DMS153 (cell line): ENCODE results near the gene AGAP1.

Experiments
- DNase-seq: peaks from one replicate; lab custom pipeline; 2025; lab: John Stamatoyannopoulos, UW

Gene AGAP1

DNA sequence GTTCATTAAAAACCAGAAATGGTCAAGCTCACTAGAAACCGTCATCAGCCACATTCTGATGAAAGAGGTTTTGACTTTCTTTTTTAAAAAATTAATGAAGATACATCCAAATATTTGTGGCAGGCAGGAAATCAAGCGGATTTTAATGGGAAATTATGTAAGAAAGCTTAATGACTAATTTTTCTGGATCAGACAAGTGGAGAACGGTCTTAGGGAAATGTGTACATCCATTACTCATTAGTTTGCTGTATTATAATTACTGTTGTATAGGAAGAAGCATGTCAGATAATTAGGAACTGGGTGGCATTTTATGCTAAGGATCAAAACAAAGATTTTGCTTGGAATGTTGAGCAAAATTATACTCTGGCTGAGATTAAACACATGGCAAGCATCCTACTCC is 39.4 kb downstream of the AGAP1 start:
- no peak for DNase-seq

DNA sequence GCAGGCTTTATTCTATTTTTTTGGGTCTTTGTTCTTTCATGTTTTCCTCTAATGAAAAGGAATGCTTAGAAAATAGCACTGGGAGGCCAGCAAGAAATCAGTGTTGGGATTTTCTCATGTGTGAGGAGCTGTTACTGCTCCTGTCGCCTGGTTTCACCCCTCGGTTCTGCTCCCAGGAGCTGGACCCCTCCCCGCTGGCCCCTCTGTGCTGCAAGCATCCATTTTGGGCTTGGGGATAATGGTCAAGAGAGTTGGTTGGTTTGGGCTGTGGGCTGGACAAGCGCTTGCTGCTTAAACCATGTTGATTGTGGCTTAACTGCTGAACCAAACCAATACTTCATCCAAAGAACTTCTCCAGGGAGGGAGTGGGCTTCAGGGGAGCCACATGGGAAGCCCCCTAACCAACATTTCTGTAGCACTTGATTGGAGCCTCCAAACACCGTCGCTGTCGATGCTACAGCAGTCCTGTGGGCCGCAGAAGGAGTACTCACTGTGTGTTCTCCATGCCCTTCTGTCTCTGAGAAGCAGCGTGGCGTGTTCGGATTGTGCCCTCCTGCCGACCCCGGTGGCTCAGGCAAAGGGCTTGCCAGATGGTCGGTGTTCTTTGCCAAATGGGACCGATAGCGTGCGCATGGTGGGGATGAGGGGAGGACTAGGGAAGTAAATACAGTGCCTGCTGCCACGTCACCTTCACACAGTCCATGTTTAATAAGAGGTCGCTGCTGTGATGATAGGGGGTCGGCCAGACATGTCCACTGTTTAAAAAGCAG is 40.0 kb downstream of the AGAP1 start:
- DNase-seq: no peak

DNA sequence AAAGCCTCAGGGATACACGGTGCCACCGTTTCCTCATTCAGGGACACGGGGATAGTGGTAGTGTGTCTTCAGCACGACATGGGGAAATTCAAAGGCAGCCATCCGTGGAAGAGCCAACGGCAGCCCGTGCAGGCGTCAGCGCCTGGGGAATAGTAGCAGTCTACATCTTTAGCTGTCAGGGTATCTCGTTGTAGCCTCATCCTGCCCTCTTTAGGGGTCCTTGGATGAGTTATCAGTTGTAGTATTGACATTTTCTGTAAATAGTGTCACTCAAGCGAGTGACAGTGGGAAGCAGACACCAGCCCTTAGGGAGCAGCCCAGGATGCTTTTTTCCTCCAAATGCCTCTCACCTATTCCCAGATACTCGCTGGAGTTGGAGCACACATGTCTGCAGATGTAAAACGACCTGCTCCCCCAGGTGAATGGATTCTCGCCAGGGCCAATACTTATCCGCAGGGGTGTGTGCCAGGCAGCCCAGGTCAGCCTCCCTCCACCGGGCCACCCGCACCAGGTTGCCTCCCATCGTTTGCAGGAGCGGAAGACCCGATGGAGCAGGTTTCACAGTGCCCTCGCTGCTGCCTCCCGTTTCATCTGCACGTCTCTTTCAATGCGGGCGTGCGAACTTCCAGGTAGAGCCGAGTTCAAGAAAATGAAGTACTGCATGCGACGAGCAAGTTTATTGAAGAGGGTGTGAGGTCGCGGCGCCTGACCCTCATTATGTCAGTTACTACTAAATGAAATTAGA is 41.0 kb downstream of the AGAP1 start:
- no peak for DNase-seq

DNA sequence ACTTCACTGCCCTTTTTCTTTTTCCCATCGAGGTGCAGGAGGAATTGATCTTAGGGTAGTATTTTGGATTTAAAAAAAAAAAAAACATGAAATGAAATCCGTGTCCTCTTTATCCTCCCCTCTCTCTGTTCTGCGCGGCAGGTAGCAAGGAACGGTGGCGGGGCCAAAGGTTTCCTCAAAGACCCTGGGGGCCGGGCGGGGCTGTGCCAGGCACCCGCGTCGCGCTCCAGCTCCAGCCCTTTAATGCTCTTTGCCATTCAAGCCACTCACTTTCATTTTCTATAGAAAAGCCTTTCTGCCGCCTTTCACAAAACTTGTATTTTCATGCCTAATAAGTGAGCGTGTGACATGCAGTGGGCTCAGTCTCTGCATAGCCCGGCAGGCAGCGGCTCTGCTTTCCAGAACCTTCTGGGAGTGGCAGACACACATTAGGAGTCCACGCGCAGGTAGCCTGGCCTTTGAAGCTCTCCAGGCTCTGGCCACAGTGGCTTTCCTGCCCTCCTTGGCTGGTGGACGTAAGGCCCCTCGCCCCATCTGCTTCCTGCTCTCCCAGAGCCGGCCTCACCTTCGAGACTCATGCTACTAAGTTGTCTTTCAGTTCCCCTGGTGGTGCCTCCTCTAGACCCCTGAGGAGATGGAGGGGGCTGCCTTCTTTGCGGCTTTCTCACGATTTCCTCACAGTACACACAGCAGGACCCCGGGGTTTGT is 41.7 kb downstream of the AGAP1 start:
- no peak for DNase-seq

DNA sequence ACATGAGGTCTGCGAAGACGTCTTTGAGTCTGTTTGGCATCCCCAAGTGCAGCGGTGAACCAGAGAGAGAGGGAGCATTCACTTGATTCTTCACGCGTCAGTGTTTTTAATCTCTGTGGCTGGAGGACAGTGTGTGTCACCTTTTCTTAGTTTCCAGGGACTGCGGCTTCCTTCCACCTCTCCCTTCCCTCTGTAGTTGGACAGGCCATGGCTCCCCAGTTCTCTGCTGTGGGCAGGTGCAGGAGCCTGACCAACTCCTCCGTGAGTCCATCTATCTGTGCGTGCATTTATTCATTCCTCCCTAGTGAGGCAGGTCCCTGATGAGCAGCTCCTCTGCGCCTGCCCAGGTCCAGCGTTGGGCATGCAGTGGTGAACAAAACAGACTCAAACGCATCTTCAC is 42.9 kb downstream of the AGAP1 start:
- DNase-seq: no peak

DNA sequence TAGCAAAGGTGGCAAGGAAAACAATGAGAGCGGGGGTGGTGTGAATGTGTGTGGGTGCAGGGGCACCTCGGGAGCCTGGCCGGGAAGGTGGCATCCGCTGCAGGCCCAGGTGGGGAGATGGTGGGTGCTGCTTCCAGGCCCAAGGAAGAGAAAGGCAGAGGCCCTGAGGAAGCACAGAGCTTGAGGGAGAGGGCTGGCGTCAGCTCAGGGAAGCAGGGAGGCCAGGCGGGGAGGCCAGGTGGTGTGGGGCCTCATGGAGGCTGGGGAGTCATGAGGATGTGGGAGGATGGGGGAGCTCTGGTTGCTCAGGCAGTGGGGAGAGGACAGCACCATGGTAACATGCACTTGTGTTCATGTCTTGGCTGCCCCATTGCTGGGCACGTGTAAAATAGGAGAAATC is 43.3 kb downstream of the AGAP1 start:
- DNase-seq: no peak

DNA sequence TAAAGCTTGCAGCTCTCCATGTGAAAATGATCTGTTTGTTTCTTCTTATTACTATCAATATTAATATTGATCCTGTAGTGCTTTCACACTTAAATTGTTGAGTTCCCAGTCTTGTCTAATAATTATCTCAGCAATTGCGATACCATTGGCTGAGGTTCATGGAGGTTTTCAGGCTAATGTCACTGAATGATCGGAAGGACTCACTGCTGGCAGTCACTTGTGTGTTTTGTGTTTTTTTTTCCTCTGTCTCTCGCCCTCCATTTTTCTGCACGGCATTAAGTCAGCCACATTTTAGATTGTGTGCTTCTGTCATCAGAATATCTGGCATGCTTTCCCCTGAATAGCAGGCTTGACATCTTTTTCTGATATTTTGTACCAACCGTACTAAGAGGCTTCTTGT is 43.7 kb downstream of the AGAP1 start:
- no peak for DNase-seq

DNA sequence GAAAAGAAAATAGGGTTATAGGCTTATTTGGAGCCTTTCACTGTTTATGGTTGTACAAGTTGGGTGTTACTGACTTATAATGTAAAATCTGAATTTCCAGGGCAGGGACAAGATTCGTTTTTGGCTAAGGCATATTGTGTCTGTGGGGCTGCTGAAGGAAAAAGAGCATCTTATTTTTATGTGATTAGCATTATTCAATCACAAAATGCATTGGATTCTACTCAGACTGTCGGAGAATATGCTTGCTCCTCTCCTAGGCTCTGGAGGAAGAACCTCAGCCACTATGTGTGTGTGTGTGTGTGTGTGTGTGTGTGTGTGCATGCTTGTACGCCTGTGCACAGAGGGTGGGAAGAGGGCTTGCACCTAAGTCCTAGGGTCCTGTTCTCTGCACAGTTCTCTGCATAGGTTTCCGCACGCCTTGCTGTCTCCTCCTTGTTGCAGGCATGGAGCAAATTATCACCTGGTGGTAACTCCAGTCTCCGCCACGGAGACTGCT is 44.3 kb downstream of the AGAP1 start:
- no peak for DNase-seq

DNA sequence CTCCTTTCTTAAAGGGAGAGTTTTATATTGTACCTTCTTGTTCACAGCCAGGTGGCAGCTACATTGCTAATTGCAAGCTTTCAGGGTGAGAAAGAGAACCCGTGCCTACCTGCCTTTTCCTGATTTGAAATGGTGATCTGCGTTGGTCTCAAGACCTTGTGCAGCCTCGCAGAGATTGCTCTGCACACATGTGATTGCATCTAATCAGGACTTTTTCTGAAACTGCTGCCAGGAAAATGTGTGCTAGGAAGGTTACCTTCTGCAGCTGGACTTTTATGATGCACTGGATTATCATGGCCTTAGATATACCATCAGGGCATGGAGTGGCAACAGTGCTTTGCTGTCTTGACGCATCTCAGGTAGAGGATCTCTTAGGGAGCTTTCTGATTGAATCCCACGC is 45.1 kb downstream of the AGAP1 start:
- no peak for DNase-seq

DNA sequence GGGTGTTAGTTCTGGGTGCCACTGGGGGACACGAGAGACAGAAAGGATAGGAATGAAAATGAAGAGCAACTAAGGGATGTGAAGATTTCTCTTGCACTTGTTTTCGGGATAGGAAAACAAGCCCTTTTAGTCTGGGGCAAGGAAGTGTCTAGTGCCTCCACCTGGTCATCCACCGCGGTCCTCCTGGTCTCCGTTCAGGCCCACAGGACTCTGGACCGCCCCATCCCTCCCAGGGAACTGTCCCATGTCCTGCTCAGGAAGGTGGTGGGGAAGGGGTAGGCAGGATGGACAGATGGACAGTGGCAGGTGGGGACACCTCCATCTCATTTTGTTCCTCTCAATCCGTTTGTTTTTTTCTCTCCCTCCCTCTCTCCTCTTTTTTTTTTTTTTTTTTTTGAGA is 45.9 kb downstream of the AGAP1 start:
- DNase-seq: no peak

DNA sequence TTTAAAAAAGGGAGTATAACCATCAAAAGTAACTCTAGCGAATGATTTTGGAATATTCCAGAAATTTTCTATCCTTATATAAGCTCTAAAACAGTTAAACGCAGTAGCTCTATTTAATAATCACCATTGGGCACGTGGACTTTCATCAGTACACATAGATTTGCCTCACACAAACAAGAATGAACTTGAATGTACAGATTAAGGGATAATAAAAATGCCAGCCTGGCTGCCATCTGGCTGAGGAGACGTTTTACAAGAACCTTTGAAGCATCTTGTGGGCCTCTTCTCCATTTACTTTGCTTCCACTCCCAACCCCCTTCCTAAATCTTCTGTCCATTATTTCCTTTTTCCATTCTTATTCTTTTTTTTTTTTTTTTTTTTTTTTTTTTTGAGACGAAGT is 47.2 kb downstream of the AGAP1 start:
- DNase-seq: no peak

DNA sequence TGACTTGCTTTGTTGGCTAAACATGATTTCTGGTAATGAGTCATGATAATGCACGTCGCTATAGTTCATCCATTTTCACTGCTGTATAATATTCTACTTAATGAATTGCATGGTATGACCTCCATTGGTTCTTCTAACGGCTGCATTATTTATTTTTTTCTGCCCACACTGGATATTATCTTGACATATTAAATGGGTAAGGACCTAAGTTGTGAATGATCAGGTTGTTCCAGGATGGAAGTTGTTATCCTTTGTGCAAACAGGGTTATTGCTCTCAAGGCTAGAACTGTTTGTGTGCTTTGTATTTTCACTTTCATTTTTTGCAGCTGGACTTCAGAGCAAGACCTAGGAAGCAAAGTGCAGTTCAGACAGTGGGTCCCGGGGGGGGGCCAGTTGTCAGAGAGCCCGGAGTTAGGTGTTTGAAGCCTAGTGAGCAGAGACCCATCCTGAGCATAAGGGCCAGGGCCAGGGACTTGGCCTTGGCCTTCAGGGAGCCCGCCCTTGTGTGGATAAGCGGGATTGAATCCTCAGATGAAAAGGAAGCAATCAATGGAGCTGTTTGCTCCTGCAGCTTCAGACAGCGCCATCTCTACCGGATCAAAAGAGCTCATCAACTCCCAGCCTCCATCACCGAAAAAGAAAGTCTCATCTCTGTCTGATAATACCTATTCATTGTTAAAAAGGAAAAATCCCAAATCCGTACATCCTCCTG is 48.2 kb downstream of the AGAP1 start:
- DNase-seq: peak; percentile 23

DNA sequence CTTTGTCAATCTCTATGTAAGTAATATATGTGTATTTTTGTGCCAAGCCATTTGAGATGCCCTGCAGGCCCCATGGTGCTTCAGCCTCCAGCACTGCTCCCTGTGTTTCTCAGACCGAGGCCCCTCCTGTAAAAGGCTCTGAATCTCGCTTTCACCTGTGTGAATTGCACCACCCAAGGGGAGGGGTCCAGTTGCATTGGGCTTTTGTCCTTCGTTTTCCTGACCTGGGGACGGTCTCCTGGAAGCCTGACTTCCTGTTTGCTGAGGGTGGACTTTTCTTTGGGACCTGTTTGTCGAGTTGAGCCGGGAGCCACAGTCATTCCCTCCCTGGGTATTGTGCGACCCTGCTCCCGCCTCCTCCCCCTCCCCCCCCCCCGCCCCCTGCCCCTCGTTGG is 48.9 kb downstream of the AGAP1 start:
- DNase-seq: peak; percentile 89

DNA sequence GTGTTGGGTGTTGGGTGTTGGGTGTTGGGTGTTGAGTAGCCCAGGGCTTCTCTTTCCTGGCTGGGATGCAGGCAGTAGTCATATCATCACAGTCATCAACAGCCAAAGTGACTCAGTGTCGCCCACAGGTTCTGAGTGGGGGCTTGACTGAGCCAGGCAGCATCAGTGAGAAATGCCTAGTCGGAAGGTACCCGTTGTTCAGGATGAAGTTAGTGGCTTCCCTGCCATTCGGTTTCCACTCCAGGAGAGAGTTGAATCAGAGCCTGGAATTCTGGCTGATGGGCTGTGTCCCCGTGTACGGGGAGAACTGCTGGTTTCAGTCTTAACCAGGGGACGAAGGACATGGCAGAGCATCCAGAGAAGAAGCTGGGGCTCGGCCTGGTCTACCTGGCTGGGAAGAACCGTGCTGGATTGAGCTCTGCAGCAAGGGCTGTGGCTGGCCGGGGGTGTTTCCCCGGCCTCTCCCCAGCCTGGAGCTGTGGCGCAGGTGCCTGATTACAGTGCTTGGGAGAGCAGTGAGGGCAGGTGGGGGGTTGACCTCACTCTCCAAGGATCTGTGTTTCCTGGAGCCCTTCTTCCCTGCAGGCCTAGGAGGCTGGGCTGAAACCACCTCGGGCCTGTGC is 49.4 kb downstream of the AGAP1 start:
- no peak for DNase-seq

DNA sequence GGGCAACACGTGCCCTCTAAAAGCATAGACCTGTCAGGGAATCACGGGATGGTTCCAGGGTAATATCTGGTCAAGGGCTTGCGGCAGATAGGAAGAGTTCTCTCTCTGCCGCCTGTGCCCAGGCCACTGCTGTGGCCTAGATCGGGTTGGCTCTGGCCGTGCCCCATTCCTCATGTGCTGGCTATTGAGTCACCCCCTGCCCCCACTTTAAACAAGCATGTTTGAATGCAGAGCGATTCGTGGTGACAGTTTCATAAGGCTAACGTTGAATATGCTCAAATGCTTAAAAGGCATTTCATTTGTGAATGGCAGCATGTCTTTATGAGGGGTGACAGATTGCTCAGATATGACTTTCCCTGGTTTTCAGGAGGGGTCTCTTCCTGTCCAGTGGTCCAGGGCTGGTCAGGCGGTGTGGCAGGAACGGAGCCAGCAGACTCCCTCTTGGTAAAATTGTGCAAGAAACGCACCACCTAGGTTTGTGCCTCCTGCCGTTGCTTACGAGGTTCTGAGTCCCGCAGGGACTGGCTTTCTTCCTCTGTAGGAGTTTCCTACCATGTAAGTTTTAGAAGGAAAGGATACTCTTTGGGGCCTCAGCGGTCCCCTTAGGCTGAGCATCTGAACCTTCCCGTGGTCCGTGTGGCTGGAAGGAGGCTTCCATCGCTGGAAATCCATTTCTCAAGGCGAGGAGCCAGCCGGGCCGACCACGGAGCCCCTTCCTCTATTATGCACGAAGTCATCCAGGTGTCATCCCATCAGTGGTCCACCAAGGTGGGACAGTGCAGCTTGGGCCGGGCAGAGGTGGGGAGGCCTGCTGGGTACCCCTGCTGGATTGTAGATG is 50.2 kb downstream of the AGAP1 start:
- no peak for DNase-seq

DNA sequence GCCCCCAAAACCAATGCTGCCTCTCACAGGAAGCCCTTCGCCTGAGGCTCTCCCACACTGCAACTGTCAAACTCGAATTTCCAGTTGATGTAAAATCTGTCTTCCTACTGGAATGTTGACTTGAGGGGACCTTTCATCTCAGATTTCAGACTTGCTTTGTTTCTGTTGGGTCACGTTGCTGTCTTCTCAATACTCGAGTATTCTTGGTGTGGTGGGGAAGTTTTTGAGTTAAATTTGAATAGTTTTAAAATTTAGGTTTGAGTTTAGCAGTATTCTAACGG is 50.8 kb downstream of the AGAP1 start:
- DNase-seq: no peak

DNA sequence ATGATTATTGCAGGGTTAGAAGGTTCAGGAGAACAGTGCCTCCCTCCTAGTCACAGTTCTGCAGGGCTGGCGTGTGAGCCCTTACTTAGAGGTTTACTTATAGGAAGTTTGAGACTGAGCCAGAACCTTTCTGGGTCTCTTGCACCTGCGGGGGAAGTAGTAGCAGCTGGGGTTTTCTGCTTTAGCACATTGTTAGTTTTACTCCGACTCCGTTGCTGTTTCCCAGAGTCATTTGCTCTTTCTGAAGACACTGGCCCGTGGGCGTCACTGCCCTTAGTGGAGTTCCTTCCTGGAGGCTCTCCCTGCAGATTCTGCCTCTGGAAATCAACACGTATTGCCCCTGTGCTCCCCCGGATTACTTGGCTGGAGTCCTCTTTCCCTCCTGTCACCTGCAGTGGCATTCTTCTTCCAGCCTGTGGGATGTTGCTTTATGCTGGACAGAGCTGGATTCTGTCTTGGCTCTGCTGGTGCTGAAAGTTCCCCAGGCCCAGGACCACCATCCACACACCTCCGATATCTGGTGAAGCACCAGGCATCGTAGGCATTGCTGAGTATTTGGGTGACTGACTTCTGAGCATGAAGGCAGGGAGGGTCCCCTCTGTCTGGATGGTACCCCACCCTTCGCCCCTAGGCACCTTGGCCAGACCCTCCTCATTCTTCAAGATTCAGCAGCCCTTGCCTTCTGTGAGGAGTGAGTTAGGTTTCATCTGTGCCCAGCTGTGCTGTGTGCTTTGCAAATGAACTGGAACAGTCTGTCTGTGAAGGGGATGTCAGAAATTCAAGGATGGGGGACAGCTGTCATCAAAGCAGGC is 51.7 kb downstream of the AGAP1 start:
- no peak for DNase-seq

DNA sequence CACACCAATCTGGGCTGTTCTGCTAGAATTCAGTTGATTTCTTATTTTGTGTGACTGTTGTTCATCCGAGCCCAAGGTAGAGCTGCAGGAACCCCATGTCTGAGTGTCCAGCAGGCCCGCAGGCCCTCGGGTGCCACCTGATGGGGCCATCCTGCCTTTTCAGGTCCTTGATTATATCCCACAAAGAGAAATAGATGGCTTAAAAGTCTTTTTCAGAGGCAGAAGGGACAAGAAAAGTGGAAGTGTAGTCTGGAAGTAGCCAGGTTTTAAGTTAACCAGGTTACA is 52.2 kb downstream of the AGAP1 start:
- no peak for DNase-seq

DNA sequence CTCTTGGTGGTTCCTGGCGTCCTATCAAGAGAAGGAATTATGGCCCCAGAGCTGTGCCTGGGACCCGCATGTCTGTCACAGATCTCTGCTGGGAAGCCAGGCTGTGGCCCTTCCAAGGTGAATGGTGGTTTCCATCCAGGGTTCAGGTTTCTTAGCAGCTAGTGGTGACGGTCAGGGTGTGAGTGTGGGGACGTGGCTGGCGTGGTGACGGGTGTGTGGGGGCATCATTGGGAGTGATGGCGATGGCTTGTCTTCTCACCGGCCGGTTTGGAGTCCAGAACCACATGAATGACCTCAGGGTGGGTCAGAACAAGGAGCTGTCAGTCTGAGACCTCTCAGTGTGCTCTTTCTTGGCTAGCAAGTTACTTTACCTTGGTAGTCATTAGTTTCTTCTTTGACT is 52.6 kb downstream of the AGAP1 start:
- no peak for DNase-seq

DNA sequence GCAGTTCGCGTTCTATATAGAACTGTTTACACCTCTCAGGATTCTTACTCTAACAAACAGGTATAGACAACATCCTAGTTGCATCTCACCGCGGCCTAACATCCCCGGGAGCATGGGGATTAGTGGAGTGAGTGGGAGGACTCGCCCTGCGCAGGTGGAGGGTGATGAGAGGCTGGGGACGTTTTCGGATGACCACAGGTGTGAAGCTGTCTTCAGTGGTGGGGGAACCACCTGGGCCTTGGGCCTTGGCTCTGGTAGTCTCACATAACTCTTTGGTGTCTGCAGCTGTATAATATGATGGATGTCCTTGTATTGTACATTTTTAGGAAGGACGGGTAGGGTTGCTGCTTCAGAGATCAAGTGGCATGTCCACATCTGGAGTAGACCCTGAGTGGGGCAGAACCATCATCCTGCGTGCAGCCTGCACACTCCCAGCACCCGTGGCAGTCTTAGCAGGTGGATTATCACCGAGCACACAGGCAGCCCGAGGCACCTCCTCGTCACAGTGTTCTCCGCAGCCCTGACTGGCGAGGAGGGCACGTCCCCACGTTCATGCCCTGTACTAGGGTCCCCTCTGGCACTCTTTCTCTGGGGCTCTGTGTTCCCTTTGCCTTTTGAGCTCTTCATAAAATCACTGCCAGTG is 56.0 kb downstream of the AGAP1 start:
- no peak for DNase-seq
